22Rv1 (cell line): Measurements from ENCODE around the gene PLD4.

Source experiments
- CTCF ChIP-seq: fragments of 450-650 bp; IDR thresholded peaks from 2 replicates; pipeline ENCODE4 v1.5.1; 2017; ENCODE audit warnings: mild to moderate bottlenecking
- ZFX ChIP-seq: fragments of 450-650 bp; IDR thresholded peaks from 2 replicates; pipeline ENCODE4 v1.6.1; 2017; ENCODE audit warnings: antibody characterized with exemption, borderline replicate concordance

- TF ChIP-seq CTCF (peak; percentile 70), ZFX (no peak)
Observed at GRCh38 chr14:104932676-104933631, 8.3 kb downstream of the PLD4 start.
